ENCODE data around the gene MAEA.
"Not testable (repeated sequence)": the region's sequence is repeated elsewhere in the genome, so short reads cannot be mapped to it uniquely, and the experiment has no call there.

Gene MAEA

GRCh38 chr4:1274871-1275270 is 14.8 kb upstream of the MAEA start:
- in situ Hi-C loops (cut with MboI; ENCODE audit: low pct_unique_long_range_greater_than_20kb, low sequenced_read_pairs): no loop called here
- no peak for DNase-seq

- in situ Hi-C loops (cut with MboI; ENCODE audit: low pct_unique_long_range_greater_than_20kb, low sequenced_read_pairs): no loop called here
Measured at GRCh38 chr4:1276984-1277383, 12.7 kb upstream of the MAEA start.

GRCh38 chr4:1277667-1278665 is 11.7 kb upstream of the MAEA start:
- in situ Hi-C loops (cut with MboI; ENCODE audit: low pct_unique_long_range_greater_than_20kb, low sequenced_read_pairs): no loop called here

More at GRCh38 chr4:1276984-1277383, 12.7 kb upstream of the MAEA start:
- DNase-seq: no peak

GRCh38 chr4:1279253-1279652 is 10.4 kb upstream of the MAEA start:
- in situ Hi-C loops (cut with MboI; ENCODE audit: low pct_unique_long_range_greater_than_20kb, low sequenced_read_pairs): no loop called here
- DNase-seq: no peak

More at GRCh38 chr4:1277667-1278665, 11.7 kb upstream of the MAEA start:
- DNase-seq: no peak

GRCh38 chr4:1283711-1284110 is 6.0 kb upstream of the MAEA start:
- in situ Hi-C loops (cut with MboI; ENCODE audit: low pct_unique_long_range_greater_than_20kb, low sequenced_read_pairs): no loop called here
- DNase-seq: no peak

- in situ Hi-C loops (cut with MboI; ENCODE audit: low pct_unique_long_range_greater_than_20kb, low sequenced_read_pairs): no loop called here
- DNase-seq: no peak
Measured at GRCh38 chr4:1285151-1285789, 4.4 kb upstream of the MAEA start.

- peak; percentile 37 for DNase-seq
- in situ Hi-C loops (cut with MboI; ENCODE audit: low pct_unique_long_range_greater_than_20kb, low sequenced_read_pairs): no loop called here
Measured at GRCh38 chr4:1285790-1286553, 3.7 kb upstream of the MAEA start.

- in situ Hi-C loops (cut with MboI; ENCODE audit: low pct_unique_long_range_greater_than_20kb, low sequenced_read_pairs): no loop called here
- DNase-seq: no peak
Measured at GRCh38 chr4:1288786-1289185, 905 bp upstream of the MAEA start.

- in situ Hi-C loops (cut with MboI; ENCODE audit: low pct_unique_long_range_greater_than_20kb, low sequenced_read_pairs): no loop called here
- peak; percentile 14 for DNase-seq
Measured at GRCh38 chr4:1290165-1290977, 680 bp downstream of the MAEA start.

GRCh38 chr4:1291091-1291490 is 1.4 kb downstream of the MAEA start:
- DNase-seq: no peak
- in situ Hi-C loops (cut with MboI; ENCODE audit: low pct_unique_long_range_greater_than_20kb, low sequenced_read_pairs): no loop called here

GRCh38 chr4:1291996-1292702 is 2.5 kb downstream of the MAEA start:
- in situ Hi-C loops (cut with MboI; ENCODE audit: low pct_unique_long_range_greater_than_20kb, low sequenced_read_pairs): no loop called here
- no peak for DNase-seq

- in situ Hi-C loops (cut with MboI; ENCODE audit: low pct_unique_long_range_greater_than_20kb, low sequenced_read_pairs); DNase-seq: not testable (repeated sequence)
Measured at GRCh38 chr4:1292703-1293011, 3.0 kb downstream of the MAEA start.

- DNase-seq: no peak
- in situ Hi-C loops (cut with MboI; ENCODE audit: low pct_unique_long_range_greater_than_20kb, low sequenced_read_pairs): no loop called here
Measured at GRCh38 chr4:1293531-1293941, 3.8 kb downstream of the MAEA start.

GRCh38 chr4:1293991-1294390 is 4.3 kb downstream of the MAEA start:
- no peak for DNase-seq
- in situ Hi-C loops (cut with MboI; ENCODE audit: low pct_unique_long_range_greater_than_20kb, low sequenced_read_pairs): no loop called here

- in situ Hi-C loops (cut with MboI; ENCODE audit: low pct_unique_long_range_greater_than_20kb, low sequenced_read_pairs): no loop called here
- DNase-seq: no peak
Measured at GRCh38 chr4:1294424-1294823, 4.7 kb downstream of the MAEA start.

- in situ Hi-C loops (cut with MboI; ENCODE audit: low pct_unique_long_range_greater_than_20kb, low sequenced_read_pairs): no loop called here
- no peak for DNase-seq
Measured at GRCh38 chr4:1294891-1295290, 5.2 kb downstream of the MAEA start.

- in situ Hi-C loops (cut with MboI; ENCODE audit: low pct_unique_long_range_greater_than_20kb, low sequenced_read_pairs): no loop called here
Measured at GRCh38 chr4:1295405-1296055, 5.8 kb downstream of the MAEA start.

More at GRCh38 chr4:1295405-1296055, 5.8 kb downstream of the MAEA start:
- no peak for DNase-seq
